Fibroblast of peridontal ligament (primary cell): Measurements from ENCODE around the gene TGFBR3.
"Not testable (repeated sequence)": the region's sequence is repeated elsewhere in the genome, so short reads cannot be mapped to it uniquely, and the experiment has no call there.

Source experiments
- DNase-seq: peaks from one replicate; pipeline ENCODE4 v3.0.0-alpha.2; 2010; ENCODE audit errors: extremely low read depth

TGFBR3 gene

DNA sequence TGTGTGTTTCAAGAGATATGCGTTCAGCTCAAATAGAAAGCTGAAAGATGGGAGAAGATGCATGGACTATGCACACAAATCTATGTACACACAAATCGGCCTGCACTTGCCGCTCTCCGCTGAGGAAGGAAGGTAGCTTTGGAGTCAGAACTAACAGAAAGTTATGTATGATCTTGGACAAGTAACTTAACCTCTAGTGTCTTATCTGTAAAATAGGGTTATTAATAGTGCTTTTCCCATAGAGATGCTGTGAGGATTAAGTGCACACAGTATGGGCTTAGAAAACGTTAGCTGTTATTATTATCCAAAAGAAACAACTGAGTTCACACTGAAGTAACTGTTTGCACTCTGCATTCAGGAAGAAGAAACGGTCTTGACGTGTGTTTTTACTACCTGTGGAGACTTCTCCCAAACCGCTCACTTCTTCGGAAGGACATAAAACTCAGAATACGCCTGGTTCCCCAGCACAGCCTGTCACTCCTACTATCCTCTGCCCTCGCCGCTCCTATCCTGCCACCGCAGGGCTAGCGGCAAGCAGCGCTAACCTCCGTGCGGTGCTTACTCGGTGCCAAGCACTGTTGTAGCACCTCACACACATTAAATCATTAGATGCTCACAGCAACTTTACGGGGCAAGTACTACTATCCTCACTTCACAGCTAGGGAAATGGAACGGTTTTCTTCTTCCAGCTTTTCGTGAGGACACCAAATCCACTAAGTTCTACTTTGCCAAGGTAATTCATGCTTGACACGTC, 1.3 kb downstream of the TGFBR3 start:
- DNase-seq = peak; percentile 52

- DNase-seq = peak; percentile 72
Observed at GRCh38 chr1:91883470-91883869, 2.5 kb downstream of the TGFBR3 start.

- no peak for DNase-seq
Observed at GRCh38 chr1:91881280-91881679, 4.7 kb downstream of the TGFBR3 start.

GRCh38 chr1:91879733-91880132, 6.2 kb downstream of the TGFBR3 start:
- no peak for DNase-seq

- DNase-seq = peak; percentile 48
Observed at GRCh38 chr1:91877574-91878208, 8.3 kb downstream of the TGFBR3 start.

DNA sequence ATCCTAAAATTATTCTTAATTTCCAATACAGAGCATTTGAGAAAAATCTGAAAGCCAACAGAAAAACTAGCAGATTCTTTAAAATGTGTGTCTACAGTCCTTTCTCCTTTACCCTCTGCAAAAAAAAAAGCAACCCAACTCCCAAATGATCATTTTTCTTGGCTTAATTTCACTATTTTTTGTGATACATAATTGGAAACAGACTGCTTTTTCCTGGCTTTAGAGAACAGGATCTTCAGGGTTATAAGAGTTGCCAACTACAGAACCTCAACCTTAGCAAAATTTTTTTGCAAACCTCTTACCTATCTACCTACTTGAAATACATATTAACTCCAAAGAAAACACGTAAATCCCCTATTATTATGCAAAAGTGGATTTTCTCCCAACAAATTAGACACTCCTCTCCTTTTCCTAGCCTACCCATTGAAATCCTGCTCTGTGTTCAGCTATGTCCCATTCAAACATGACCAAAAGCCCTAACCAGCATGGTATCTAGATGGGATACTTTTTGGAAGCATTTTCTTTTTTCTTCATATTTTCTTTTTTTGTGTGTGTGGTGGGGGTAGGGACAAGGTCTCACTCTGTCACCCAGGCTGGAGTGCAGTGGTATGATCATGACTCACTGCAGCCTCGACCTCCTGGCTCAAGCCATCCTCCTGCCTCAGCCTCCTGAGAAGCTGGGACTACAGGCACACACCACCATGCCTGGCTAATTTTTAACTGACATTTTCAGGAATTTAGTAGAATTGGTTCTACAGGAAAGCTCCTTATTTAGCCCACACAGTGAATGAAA, 9.0 kb downstream of the TGFBR3 start:
- DNase-seq = peak; percentile 88

DNA sequence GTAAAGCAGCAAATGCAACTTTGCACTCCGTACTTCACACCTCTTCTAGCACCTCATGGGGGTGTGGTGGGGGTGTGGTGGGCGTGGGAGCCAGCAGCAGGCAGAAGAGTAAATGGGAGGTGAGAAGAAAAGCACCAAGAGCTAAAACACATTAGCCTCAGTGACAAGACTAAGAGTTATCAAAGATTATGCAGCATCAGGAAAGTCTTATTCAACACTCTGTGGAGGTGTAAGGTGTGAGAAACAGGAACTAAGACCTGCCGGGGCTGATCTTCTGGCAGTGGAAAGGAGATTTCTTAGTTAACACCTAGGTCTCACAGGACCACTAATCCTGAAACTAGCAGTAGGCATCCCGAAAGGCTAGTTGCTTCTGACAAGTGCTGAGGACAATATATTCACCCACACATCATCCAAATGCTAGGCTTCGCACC, 9.9 kb downstream of the TGFBR3 start:
- no peak for DNase-seq

GRCh38 chr1:91874167-91874566, 11.8 kb downstream of the TGFBR3 start:
- DNase-seq = no peak

DNA sequence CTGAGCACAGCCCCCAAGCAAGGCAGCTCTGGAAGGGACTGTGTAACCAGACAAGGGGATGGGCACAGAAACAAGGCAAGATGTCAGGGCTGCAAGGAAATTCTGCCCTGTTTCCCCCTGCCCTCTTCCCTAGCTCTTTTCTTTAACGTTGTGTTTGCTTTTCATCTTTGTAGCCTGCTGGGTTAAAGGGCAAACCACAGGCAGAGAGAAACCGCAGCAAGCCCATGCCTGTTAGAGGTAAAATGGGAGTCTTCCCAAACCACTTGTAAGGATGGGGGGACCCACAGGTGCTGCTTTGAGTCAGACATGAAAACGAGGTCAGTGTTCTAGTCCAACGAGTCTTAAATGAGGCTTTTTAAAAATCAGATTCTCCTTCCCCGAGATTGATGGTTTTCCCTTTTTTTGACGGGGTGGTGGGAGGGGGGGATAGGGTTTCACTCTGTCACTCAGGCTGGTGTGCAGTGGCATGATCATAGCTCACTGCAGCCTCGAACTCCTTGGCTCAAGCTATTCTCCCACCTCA, 13.3 kb downstream of the TGFBR3 start:
- DNase-seq = no peak

GRCh38 chr1:91872000-91872399, 14.0 kb downstream of the TGFBR3 start:
- DNase-seq = no peak

DNA sequence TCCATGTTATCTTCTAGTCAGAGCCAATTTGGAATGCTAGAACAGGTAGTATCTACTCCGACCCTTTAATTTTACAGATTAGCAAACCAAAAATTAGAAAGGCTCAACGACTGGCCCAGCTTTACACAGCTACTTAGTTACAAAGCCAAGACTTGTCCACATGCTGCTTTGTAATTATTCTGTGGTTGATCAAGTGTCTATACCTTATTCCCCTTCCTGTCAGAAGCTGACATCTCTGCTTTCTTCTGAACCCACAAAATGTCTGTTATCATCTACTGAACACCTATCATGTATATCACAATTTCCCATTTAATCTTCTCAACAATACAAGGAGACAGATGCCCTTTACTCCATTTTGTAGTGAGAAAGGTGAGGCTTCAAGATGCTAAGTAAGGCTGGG, 15.6 kb downstream of the TGFBR3 start:
- no peak for DNase-seq

DNA sequence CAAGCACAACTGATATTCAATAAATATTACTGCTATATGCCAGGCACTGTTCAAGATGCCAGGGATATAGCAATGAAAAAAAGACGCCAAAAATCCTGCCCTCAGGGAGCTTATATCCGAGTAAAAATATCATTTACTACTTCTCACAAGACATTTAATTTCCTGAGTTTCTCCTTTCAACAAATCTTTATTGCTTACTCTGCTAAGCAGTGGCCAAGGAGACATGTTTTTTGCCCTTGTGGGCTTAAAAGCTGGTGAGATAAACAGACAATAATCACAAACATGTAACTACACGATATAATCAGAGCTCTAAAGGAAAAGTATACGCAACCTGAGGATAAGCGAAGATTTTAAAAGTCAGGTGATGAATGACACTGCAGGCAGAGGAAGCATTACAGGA, 19.5 kb downstream of the TGFBR3 start:
- no peak for DNase-seq

GRCh38 chr1:91864017-91864700, 21.8 kb downstream of the TGFBR3 start:
- DNase-seq = peak; percentile 67

GRCh38 chr1:91863498-91863897, 22.5 kb downstream of the TGFBR3 start:
- DNase-seq = no peak

GRCh38 chr1:91862120-91862519, 23.8 kb downstream of the TGFBR3 start:
- DNase-seq = no peak

GRCh38 chr1:91857557-91858239, 28.3 kb downstream of the TGFBR3 start:
- no peak for DNase-seq

DNA sequence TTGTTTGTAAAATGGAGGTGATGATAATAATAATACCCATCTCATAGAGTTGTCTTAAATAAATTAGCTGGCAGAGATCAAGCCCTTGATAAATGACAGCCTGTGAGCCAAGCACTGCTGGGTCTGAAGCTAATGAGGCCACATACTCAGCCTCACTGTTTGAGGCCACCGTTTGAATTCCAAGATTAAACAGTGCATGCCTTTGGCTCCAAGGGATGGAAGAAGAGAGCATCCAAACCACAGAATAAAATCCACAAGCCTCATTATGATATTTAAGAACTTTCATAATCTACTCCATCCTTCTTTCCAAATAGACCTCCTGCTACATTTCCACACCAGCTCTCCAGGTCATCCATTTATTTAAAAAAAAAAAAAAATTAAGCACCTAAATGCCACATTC, 29.0 kb downstream of the TGFBR3 start:
- DNase-seq = peak; percentile 79

- DNase-seq = no peak
Observed at GRCh38 chr1:91854852-91855534, 31.0 kb downstream of the TGFBR3 start.

DNA sequence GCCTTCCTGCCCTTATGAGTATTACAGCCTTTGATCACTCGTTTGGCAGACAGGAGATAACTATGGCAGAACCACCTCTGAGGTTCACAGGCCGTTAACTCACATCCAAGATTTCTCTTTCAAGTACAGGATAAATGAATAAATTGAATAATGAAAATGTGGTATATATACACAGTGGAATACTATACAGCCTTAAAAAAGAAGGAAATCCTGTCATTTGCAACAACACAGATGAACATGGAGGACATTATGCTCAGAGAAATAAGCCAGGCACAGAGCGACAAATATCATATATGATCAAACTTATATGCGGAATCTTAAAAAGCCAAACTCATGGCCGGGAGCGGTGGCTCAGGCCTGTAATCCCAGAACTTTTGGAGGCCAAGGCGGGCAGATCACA, 32.6 kb downstream of the TGFBR3 start:
- no peak for DNase-seq

- DNase-seq = not testable (repeated sequence)
Observed at GRCh38 chr1:91852011-91852410, 33.9 kb downstream of the TGFBR3 start.
